Measurements from ENCODE around the gene MILR1.
A peak's percentile ranks its signal among the peaks of the same experiment; 100 is the strongest.

Gene MILR1

DNA sequence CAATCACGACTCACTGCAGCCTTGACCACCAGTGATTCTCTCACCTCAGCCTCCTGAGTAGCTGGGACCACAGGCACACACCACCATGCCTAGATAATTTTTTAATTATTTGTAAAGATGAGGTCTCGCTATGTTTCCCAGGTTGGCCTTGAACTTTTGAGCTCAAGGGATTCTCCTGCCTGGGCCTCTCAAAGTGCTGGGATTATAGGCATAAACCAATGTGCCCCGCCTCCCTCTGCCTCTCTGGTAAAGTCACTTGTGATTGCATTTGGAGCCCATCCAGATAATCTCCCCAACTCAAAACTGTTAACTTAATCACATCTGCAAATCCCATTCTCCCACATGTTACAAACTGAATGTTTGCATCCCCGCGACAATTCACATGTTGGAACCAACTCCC is 46.4 kb upstream of the MILR1 start:
- no peak overlapping the region for H3K4me3 ChIP-seq (ENCODE audit: low read depth, low read length)
- TF ChIP-seq, protein P1, sequence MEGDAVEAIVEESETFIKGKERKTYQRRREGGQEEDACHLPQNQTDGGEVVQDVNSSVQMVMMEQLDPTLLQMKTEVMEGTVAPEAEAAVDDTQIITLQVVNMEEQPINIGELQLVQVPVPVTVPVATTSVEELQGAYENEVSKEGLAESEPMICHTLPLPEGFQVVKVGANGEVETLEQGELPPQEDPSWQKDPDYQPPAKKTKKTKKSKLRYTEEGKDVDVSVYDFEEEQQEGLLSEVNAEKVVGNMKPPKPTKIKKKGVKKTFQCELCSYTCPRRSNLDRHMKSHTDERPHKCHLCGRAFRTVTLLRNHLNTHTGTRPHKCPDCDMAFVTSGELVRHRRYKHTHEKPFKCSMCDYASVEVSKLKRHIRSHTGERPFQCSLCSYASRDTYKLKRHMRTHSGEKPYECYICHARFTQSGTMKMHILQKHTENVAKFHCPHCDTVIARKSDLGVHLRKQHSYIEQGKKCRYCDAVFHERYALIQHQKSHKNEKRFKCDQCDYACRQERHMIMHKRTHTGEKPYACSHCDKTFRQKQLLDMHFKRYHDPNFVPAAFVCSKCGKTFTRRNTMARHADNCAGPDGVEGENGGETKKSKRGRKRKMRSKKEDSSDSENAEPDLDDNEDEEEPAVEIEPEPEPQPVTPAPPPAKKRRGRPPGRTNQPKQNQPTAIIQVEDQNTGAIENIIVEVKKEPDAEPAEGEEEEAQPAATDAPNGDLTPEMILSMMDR (IDR thresholded peaks at IDR 0.05; ENCODE audit: low read depth, low read length, missing control alignments): no peak
- no peak for DNase-seq
- H3K36me3 ChIP-seq (replicated peaks): no peaks in the 10 kb centered on the region
- no peak overlapping the region for H3K27ac ChIP-seq
- in situ Hi-C loops (cut with HindIII; ENCODE audit: low pct_ligation_motif_present, low sequenced_read_pairs): no loop called here
- no peaks in the 10 kb centered on the region for H3K27me3 ChIP-seq (replicated peaks)

- Histone ChIP-seq H3K4me3 (ENCODE audit: low read depth, low read length) (no peak overlapping the region), H3K27me3 (replicated peaks) (no peaks in the 10 kb centered on the region), H3K36me3 (replicated peaks) (no peaks in the 10 kb centered on the region), H3K27ac (no peak overlapping the region)
- in situ Hi-C loops (cut with HindIII; ENCODE audit: low pct_ligation_motif_present, low sequenced_read_pairs): no loop called here
- TF ChIP-seq, protein P1 (IDR thresholded peaks at IDR 0.05; ENCODE audit: low read depth, low read length, missing control alignments): no peak
- DNase-seq: no peak
Observed at GRCh38 chr17:64403881-64404460, 44.9 kb upstream of the MILR1 start.

DNA sequence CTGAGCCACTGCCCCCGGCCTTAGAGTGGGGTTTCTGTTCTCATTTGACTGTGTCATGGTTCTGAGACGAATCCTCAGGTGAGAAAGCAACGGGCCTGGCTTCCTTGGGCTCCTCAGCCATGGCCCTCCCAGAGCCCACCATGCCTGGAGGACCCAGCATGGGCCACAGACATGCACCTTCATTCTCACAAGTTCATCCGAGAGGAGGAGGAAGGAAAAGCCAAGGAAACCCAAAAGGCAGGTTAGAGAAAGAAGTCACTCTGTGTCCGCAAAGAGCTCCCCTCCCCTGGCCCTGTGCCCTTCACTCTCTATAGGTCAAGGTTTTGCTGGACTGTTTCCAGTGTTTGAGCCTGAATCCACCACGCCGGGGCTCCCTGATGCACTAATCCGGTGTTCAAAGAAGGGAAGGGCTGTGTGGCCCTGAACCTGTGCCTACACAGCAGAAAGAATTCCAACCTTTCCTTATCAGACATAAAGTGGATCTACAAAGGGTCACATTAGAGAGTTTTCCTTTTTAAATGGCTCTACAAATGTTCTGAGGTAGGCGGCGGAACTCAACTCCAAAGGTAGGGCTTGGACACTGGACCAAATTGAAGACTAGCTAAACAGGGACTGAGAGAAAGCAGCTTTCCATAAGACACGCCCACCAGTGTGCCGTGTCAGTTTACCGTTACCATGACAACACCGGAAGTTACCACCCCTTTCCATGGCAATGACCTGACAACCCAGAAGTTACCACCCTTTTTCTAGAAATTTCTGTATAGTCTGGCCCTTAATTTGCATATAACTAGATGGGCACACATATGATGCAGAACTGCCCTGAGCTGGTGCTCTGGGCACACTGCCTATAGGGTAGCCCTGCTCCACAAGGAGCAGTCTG is 42.4 kb upstream of the MILR1 start:
- no peaks in the 10 kb centered on the region for H3K36me3 ChIP-seq (replicated peaks)
- H3K27me3 ChIP-seq (replicated peaks): no peaks in the 10 kb centered on the region
- DNase-seq: no peak
- H3K27ac ChIP-seq: no peak overlapping the region
- TF ChIP-seq, protein P1 (IDR thresholded peaks at IDR 0.05; ENCODE audit: low read depth, low read length, missing control alignments): no peak
- no peak overlapping the region for H3K4me3 ChIP-seq (ENCODE audit: low read depth, low read length)
- in situ Hi-C loops (cut with HindIII; ENCODE audit: low pct_ligation_motif_present, low sequenced_read_pairs): no loop called here

GRCh38 chr17:64410750-64411490 is 38.0 kb upstream of the MILR1 start:
- no peak for DNase-seq
- Histone ChIP-seq H3K27ac (no peak overlapping the region), H3K36me3 (replicated peaks) (no peaks in the 10 kb centered on the region), H3K27me3 (replicated peaks) (no peaks in the 10 kb centered on the region), H3K4me3 (ENCODE audit: low read depth, low read length) (no peak overlapping the region)
- in situ Hi-C loops (cut with HindIII; ENCODE audit: low pct_ligation_motif_present, low sequenced_read_pairs): no loop called here
- TF ChIP-seq, protein P1 (IDR thresholded peaks at IDR 0.05; ENCODE audit: low read depth, low read length, missing control alignments): no peak

GRCh38 chr17:64411999-64412771 is 36.7 kb upstream of the MILR1 start:
- peak overlapping the region; percentile 29 for H3K4me3 ChIP-seq (ENCODE audit: low read depth, low read length)
- H3K27me3 ChIP-seq (replicated peaks): no peaks in the 10 kb centered on the region
- in situ Hi-C loops (cut with HindIII; ENCODE audit: low pct_ligation_motif_present, low sequenced_read_pairs): no loop called here
- DNase-seq: peak; percentile 16
- H3K27ac ChIP-seq: no peak overlapping the region
- no peaks in the 10 kb centered on the region for H3K36me3 ChIP-seq (replicated peaks)
- TF ChIP-seq, protein P1 (IDR thresholded peaks at IDR 0.05; ENCODE audit: low read depth, low read length, missing control alignments): no peak
